Tibial nerve (tissue), 4 donors: Measurements from ENCODE around the gene ZNF207. TPM values are rescaled to one million over a fixed set of nuclear protein-coding genes. Genes with fewer than 3 reads are reported as not detected.
"Not testable (repeated sequence)": the region's sequence is repeated elsewhere in the genome, so short reads cannot be mapped to it uniquely, and the experiment has no call there.

Experiments
- DNase-seq, 2 donors: peaks; one replicate each; pipeline ENCODE4 v3.0.0-alpha.2; 2019; ENCODE audit warnings: low spot score in 2 of 2
- H3K27ac ChIP-seq, 4 donors: fragments of 200-600 bp; sonication (generic) in 3 of 4; one replicate each; pipeline ENCODE4 v1.5.1; 2017 to 2019; ENCODE audit warnings: mild to moderate bottlenecking in 1 of 4
- H3K27me3 ChIP-seq, 2 donors: fragments of 200-600 bp; sonication (generic) in 1 of 2; one replicate each; pipeline versions ENCODE4 v1.5.1 to v1.6.0; 2017 to 2019
- H3K36me3 ChIP-seq, 3 donors: fragments of 200-600 bp; sonication (generic); one replicate each; pipeline ENCODE4 v1.5.1; 2018 to 2019
- H3K4me1 ChIP-seq, 4 donors: fragments of 200-600 bp; sonication (generic) in 3 of 4; one replicate each; pipeline ENCODE4 v1.5.1; 2017 to 2019
- H3K4me3 ChIP-seq, 4 donors: fragments of 200-600 bp; sonication (generic) in 3 of 4; one replicate each; pipeline ENCODE4 v1.5.1; 2017 to 2019; ENCODE audit warnings: mild to moderate bottlenecking in 1 of 4, moderate library complexity in 1 of 4
- H3K9me3 ChIP-seq, 4 donors: fragments of 200-600 bp; sonication (generic) in 3 of 4; one replicate each; pipeline ENCODE4 v1.5.1; 2017 to 2019
- CTCF ChIP-seq, 5 experiments: fragments of 200-600 bp in 3 of 5; fragments of 450-650 bp in 2 of 5; sonication (generic) in 3 of 5; IDR thresholded peaks; one replicate each; pipeline ENCODE4 v1.5.1; 2016 to 2019; ENCODE audit warnings: antibody characterized with exemption in 5 of 5, mild to moderate bottlenecking in 3 of 5, moderate library complexity in 2 of 5
- EP300 ChIP-seq, 2 donors: sonication (generic); formaldehyde crosslinking; IDR thresholded peaks; one replicate each; pipeline ENCODE4 v1.6.1; 2017; ENCODE audit warnings: antibody characterized with exemption in 2 of 2, mild to moderate bottlenecking in 1 of 2
- POLR2A ChIP-seq, 2 donors: fragments of 450-650 bp; IDR thresholded peaks; one replicate each; pipeline ENCODE4 v1.6.1; 2017; ENCODE audit warnings: antibody characterized with exemption in 2 of 2, mild to moderate bottlenecking in 2 of 2, moderate library complexity in 2 of 2
- WGBS, 2 donors: methylation state at CpG; one replicate each; pipeline ENCODE4 v1.1.5; 2018; 5-methylcytosine and 5-hydroxymethylcytosine counted together
- total RNA-seq, 4 donors: library from RNA; depleted of rRNA; stranded (reverse); fragments of >200 nt; gene quantifications; one replicate each; pipeline ENCODE4 v1.1.0, GENCODE V29; 2016

Gene ZNF207
- total RNA-seq, 4 donors from 2014 or later = 121 to 195 (median 152) TPM

- no peaks in the 10 kb centered on the region for H3K4me1 ChIP-seq
- no peaks in the 10 kb centered on the region for H3K27me3 ChIP-seq
- 70 to 74% methylated on average over 7 of the region's 7 CpGs for WGBS, 2 donors
- H3K27ac ChIP-seq = no peak overlapping the region
- H3K9me3 ChIP-seq = no peaks in the 10 kb centered on the region
- H3K4me3 ChIP-seq = no peak overlapping the region
- peaks cover 0 to 51% (median 4%) of the 10 kb centered on the region in 3 donors for H3K36me3 ChIP-seq
- no peak for TF ChIP-seq POLR2A (IDR thresholded peaks at IDR 0.05)
- TF ChIP-seq CTCF (IDR thresholded peaks at IDR 0.05) = no peak
- TF ChIP-seq EP300 (IDR thresholded peaks at IDR 0.05) = no peak
- no peak for DNase-seq
Observed at GRCh38 chr17:32385121-32385520, 35.2 kb downstream of the ZNF207 start.

- no peaks in the 10 kb centered on the region for H3K4me1 ChIP-seq
- H3K9me3 ChIP-seq = no peaks in the 10 kb centered on the region
- H3K27ac ChIP-seq = no peak overlapping the region
- DNase-seq = no peak
- 85 to 86% methylated on average over 5 of the region's 5 CpGs for WGBS, 2 donors
- no peak overlapping the region for H3K4me3 ChIP-seq
- H3K36me3 ChIP-seq = peaks cover 0 to 43% (median 0%) of the 10 kb centered on the region in 3 donors
- no peak for TF ChIP-seq EP300 (IDR thresholded peaks at IDR 0.05)
- H3K27me3 ChIP-seq = no peaks in the 10 kb centered on the region
Observed at GRCh38 chr17:32385971-32386370, 36.0 kb downstream of the ZNF207 start.

GRCh38 chr17:32386844-32387243 is 36.9 kb downstream of the ZNF207 start:
- TF ChIP-seq POLR2A (IDR thresholded peaks at IDR 0.05) (no peak), EP300 (IDR thresholded peaks at IDR 0.05) (no peak), CTCF (IDR thresholded peaks at IDR 0.05) (no peak)
- no peak for DNase-seq
- H3K4me1 ChIP-seq = no peaks in the 10 kb centered on the region
- H3K36me3 ChIP-seq = peaks cover 0 to 41% (median 0%) of the 10 kb centered on the region in 3 donors
- no peaks in the 10 kb centered on the region for H3K9me3 ChIP-seq
- no peak overlapping the region for H3K27ac ChIP-seq
- H3K27me3 ChIP-seq = no peaks in the 10 kb centered on the region
- no peak overlapping the region for H3K4me3 ChIP-seq

- not testable (repeated sequence) for H3K27ac ChIP-seq, H3K9me3 ChIP-seq, H3K27me3 ChIP-seq, DNase-seq, H3K4me3 ChIP-seq, H3K4me1 ChIP-seq
- peaks cover 0 to 30% (median 0%) of the 10 kb centered on the region in 3 donors for H3K36me3 ChIP-seq
- WGBS, 2 donors = 96 to 97% methylated on average over 14 of the region's 14 CpGs
Observed at GRCh38 chr17:32388128-32388527, 38.2 kb downstream of the ZNF207 start.

GRCh38 chr17:32388613-32389459 is 38.9 kb downstream of the ZNF207 start:
- no peaks in the 10 kb centered on the region for H3K9me3 ChIP-seq
- no peaks in the 10 kb centered on the region for H3K27me3 ChIP-seq
- 89 to 94% methylated on average over 6 of the region's 6 CpGs for WGBS, 2 donors
- H3K36me3 ChIP-seq = peaks cover 0 to 23% (median 0%) of the 10 kb centered on the region in 3 donors
- no peak for TF ChIP-seq CTCF (IDR thresholded peaks at IDR 0.05)
- no peak for TF ChIP-seq POLR2A (IDR thresholded peaks at IDR 0.05)
- TF ChIP-seq EP300 (IDR thresholded peaks at IDR 0.05) = no peak
- H3K27ac ChIP-seq = no peak overlapping the region
- DNase-seq = no peak
- H3K4me3 ChIP-seq = no peak overlapping the region
- no peaks in the 10 kb centered on the region for H3K4me1 ChIP-seq

- H3K9me3 ChIP-seq = no peaks in the 10 kb centered on the region
- H3K27me3 ChIP-seq = no peaks in the 10 kb centered on the region
- TF ChIP-seq CTCF (IDR thresholded peaks at IDR 0.05) (no peak), EP300 (IDR thresholded peaks at IDR 0.05) (no peak), POLR2A (IDR thresholded peaks at IDR 0.05) (no peak)
- no peak for DNase-seq
- no peaks in the 10 kb centered on the region for H3K4me1 ChIP-seq
- H3K4me3 ChIP-seq = no peak overlapping the region
- H3K27ac ChIP-seq = no peak overlapping the region
- WGBS, 2 donors = 87 to 90% methylated on average over 5 of the region's 5 CpGs
- H3K36me3 ChIP-seq = peaks cover 0 to 13% (median 0%) of the 10 kb centered on the region in 3 donors
Observed at GRCh38 chr17:32393904-32394303, 43.9 kb downstream of the ZNF207 start.
